ENCODE data around the gene ZEB2.
A peak's percentile ranks its signal among the peaks of the same experiment; 100 is the strongest.

The ZEB2 gene

GRCh38 chr2:144526831-144527230, 6.9 kb upstream of the ZEB2 start:
- DNase-seq = no peak

- peak; percentile 15 for DNase-seq
Observed at GRCh38 chr2:144524118-144525009, 4.4 kb upstream of the ZEB2 start.

GRCh38 chr2:144523596-144524117, 3.7 kb upstream of the ZEB2 start:
- DNase-seq = no peak

- no peak for DNase-seq
Observed at GRCh38 chr2:144522897-144523595, 3.1 kb upstream of the ZEB2 start.

GRCh38 chr2:144522176-144522896, 2.4 kb upstream of the ZEB2 start:
- DNase-seq = no peak

- no peak for DNase-seq
Observed at GRCh38 chr2:144521686-144522085, 1.8 kb upstream of the ZEB2 start.

- no peak for DNase-seq
Observed at GRCh38 chr2:144520756-144521487, 1.0 kb upstream of the ZEB2 start.

- DNase-seq = no peak
Observed at GRCh38 chr2:144519597-144519933, 354 bp downstream of the ZEB2 start.

- no peak for DNase-seq
Observed at GRCh38 chr2:144518748-144519596, 947 bp downstream of the ZEB2 start.

GRCh38 chr2:144517866-144518747, 1.8 kb downstream of the ZEB2 start:
- DNase-seq = no peak

- peak; percentile 69 for DNase-seq
Observed at GRCh38 chr2:144516981-144517865, 2.7 kb downstream of the ZEB2 start.

- DNase-seq = peak; percentile 43
Observed at GRCh38 chr2:144516411-144516980, 3.4 kb downstream of the ZEB2 start.

- peak; percentile 41 for DNase-seq
Observed at GRCh38 chr2:144515696-144516410, 4.1 kb downstream of the ZEB2 start.

- DNase-seq = no peak
Observed at GRCh38 chr2:144515099-144515695, 4.7 kb downstream of the ZEB2 start.

GRCh38 chr2:144514616-144515091, 5.3 kb downstream of the ZEB2 start:
- no peak for DNase-seq

- DNase-seq = no peak
Observed at GRCh38 chr2:144513388-144514101, 6.4 kb downstream of the ZEB2 start.

GRCh38 chr2:144512891-144513351, 7.0 kb downstream of the ZEB2 start:
- DNase-seq = no peak
